Upper lobe of right lung (tissue), 1 donor: ENCODE data around the gene TCFL5. TPM values are rescaled to one million over a fixed set of nuclear protein-coding genes. Genes with fewer than 3 reads are reported as not detected.

Source experiments
- ATAC-seq: fragments of 200-7000 bp; cut with Tn5 transposase; one replicate; pipeline ENCODE4 v1.9.1; 2020; ENCODE audit warnings: mild to moderate bottlenecking, moderate library complexity
- DNase-seq: peaks from one replicate; pipeline ENCODE4 v3.0.0-alpha.2; 2020
- H3K27ac ChIP-seq: fragments of 200-600 bp; one replicate; pipeline ENCODE4 v1.8.0; 2022
- H3K27me3 ChIP-seq: fragments of 200-600 bp; one replicate; pipeline ENCODE4 v1.8.0; 2022; ENCODE audit warnings: mild to moderate bottlenecking
- H3K36me3 ChIP-seq: fragments of 200-600 bp; one replicate; pipeline ENCODE4 v1.8.0; 2022
- H3K4me1 ChIP-seq: fragments of 200-600 bp; one replicate; pipeline ENCODE4 v1.8.0; 2022
- H3K4me3 ChIP-seq: fragments of 200-600 bp; one replicate; pipeline ENCODE4 v1.8.0; 2022; ENCODE audit warnings: mild to moderate bottlenecking
- H3K9me3 ChIP-seq: fragments of 200-600 bp; one replicate; pipeline ENCODE4 v1.8.0; 2022
- CTCF ChIP-seq: fragments of 200-600 bp; IDR thresholded peaks from one replicate; pipeline ENCODE4 v1.8.0; 2022; ENCODE audit warnings: antibody characterized with exemption
- intact Hi-C: fragments of 100-400 bp; cut with DNase I; formaldehyde crosslinking; loops from one replicate; pipeline ENCODE4 v1.11.0; 2022
- long read RNA-seq: library from polyadenylated mRNA; unstranded; transcript quantifications from one replicate; pipeline ENCODE4 v2.0.0, GENCODE V29; 2021
- total RNA-seq: library from RNA; stranded (reverse); fragmentation: NEBNext Ultra II Directional; extraction: Animal tissue kit (Norgen Biotek cat#: 25700); gene quantifications from one replicate; pipeline ENCODE4 v1.2.1, GENCODE V29; 2021
- donor health status: DM: no; HTN: yes; CAD: no; lungs with severe emphysema.

Gene TCFL5
- total RNA-seq: 7.8 TPM
- long read RNA-seq, partial matches to known transcripts: 7 of 24 reads
- long read RNA-seq, other reads (novel, unspliced or antisense): 12 of 24 reads

GRCh38 chr20:62861726-62862336 lies at the start of gene TCFL5:
TSS of gene TCFL5 (minus strand) at chr20:62861822. CDS start at chr20:62861670, 152 bp downstream.
- no peak for TF ChIP-seq CTCF
- peak within 1 kb of the TSS; percentile 44 for H3K4me3 ChIP-seq

DNA sequence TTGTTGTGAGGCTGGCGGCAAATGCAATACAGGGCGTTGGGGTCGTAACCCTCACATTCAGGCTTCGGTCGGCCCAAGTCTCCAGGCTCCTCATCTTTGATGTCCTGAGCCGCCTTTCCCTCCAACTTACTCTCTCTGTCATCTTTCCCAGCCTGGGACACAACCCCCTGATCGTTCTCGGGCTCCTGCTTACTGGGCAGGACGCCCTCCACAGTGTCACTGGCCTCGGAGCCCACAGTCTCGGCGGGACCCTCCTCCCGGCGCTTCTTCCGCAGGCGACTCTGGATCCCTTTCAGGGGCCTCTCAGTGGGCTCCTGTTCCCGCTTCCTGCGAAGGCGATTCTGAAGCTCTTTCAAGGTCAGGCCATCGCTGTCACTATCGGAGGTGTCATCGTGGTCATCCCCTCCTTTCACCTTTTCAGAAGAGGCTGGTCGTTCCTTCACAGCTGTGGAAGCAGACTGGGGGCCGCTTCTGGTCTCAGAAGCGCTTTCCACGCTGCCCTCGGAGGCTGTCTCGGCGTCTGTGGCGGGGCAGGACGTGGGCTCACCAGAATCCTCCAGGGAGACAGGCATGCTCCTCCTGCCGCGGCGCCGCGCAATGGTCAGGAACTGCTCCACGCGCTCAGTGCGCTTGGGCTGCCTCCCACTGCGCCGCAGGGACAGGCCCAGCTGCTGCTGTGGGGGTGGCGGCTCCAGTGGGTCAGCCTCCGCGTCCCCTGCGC lies 49.3 kb upstream of the TCFL5 start:
- DNase-seq (no peak), ATAC-seq (no peak)
- Histone ChIP-seq H3K36me3 (peaks cover 83% of the 10 kb centered on the region), H3K4me1 (peaks cover 31% of the 10 kb centered on the region), H3K9me3 (no peaks in the 10 kb centered on the region), H3K4me3 (no peak overlapping the region), H3K27ac (no peak overlapping the region), H3K27me3 (no peaks in the 10 kb centered on the region)
- TF ChIP-seq CTCF: no peak
- intact Hi-C loops: no loop called here

More at GRCh38 chr20:62861726-62862336, at the start of gene TCFL5:
- peaks cover 10% of the 10 kb centered on the region for H3K4me1 ChIP-seq
- DNase-seq (peak; percentile 94), ATAC-seq (peak; percentile 100)
- H3K36me3 ChIP-seq: peaks cover 6% of the 10 kb centered on the region
- intact Hi-C loops: no loop called here
- no peaks in the 10 kb centered on the region for H3K27me3 ChIP-seq
- H3K27ac ChIP-seq: peak within 1 kb of the TSS; percentile 14
- no peaks in the 10 kb centered on the region for H3K9me3 ChIP-seq

GRCh38 chr20:62910217-62910766 lies 48.7 kb upstream of the TCFL5 start:
- H3K27me3 ChIP-seq: no peaks in the 10 kb centered on the region
- no peak overlapping the region for H3K4me3 ChIP-seq
- no peak overlapping the region for H3K27ac ChIP-seq
- no peaks in the 10 kb centered on the region for H3K9me3 ChIP-seq
- DNase-seq (no peak), ATAC-seq (no peak)
- H3K36me3 ChIP-seq: peaks cover 89% of the 10 kb centered on the region
- intact Hi-C loops: no loop called here
- no peak for TF ChIP-seq CTCF
- H3K4me1 ChIP-seq: peaks cover 24% of the 10 kb centered on the region

- ATAC-seq (no peak), DNase-seq (no peak)
- Histone ChIP-seq H3K4me1 (peaks cover 13% of the 10 kb centered on the region), H3K4me3 (no peak overlapping the region), H3K27ac (no peak overlapping the region), H3K36me3 (peaks cover 100% of the 10 kb centered on the region), H3K27me3 (no peaks in the 10 kb centered on the region), H3K9me3 (no peaks in the 10 kb centered on the region)
- intact Hi-C loops: no loop called here
- no peak for TF ChIP-seq CTCF
These were observed 47.6 kb upstream of the TCFL5 start for GRCh38 chr20:62908971-62909791.
